Stimulated activated naive CD4-positive, alpha-beta T cell treated with Interleukin-2 at 50 U/mL for 16 hours (primary cell): ENCODE results near the gene NUDT21.
"Not testable (repeated sequence)": the region's sequence is repeated elsewhere in the genome, so short reads cannot be mapped to it uniquely, and the experiment has no call there.

Experiments
- DNase-seq: peaks from one replicate; lab custom pipeline; 2025; lab: John Stamatoyannopoulos, UW

The NUDT21 gene

DNA sequence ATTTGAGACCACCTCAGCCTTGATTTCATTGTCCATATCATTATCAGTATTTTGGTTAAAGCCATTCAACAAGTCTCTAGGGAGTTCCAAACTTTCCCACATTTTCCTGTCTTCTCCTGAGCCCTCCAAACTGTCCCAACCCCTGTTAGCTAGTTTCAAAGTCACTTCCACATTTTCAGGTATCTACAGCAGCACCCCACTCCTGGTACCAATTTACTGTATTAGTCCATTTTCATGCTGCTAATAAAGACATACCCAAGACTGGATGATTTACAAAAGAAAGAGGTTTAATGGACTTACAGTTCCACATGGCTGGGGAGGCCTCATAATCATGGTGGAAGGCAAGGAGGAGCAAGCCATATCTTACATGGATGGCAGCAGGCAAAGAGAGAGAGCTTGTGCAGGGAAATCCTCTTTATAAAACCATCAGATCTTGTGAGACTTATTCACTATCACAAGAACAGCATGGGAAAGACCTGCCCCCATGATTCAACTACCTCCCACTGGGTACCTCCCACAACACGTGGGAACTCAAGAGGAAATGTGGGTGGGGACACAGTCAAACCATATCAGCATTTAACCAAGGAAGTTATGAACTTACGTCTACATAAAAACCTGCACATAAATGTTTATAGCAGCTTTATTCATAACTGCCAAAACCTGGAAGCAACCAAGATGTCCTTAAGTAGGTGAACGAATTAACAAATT lies 70.2 kb downstream of the NUDT21 start:
- not testable (repeated sequence) for DNase-seq
